RWPE2 (cell line): Measurements from ENCODE around the gene ZNF625.
"Not testable (repeated sequence)": the region's sequence is repeated elsewhere in the genome, so short reads cannot be mapped to it uniquely, and the experiment has no call there.

Source experiments
- ATAC-seq: fragments of 200-7000 bp; cut with Tn5 transposase; 3 replicates; pipeline ENCODE4 v1.9.1; 2021; ENCODE audit warnings: low read depth
- DNase-seq: peaks from one replicate; pipeline ENCODE4 v3.0.0-alpha.2; 2020; ENCODE audit warnings: low spot score
- H3K27ac ChIP-seq: fragments of 450-650 bp; 2 replicates; pipeline ENCODE4 v1.5.1; 2017; ENCODE audit warnings: mild to moderate bottlenecking; ENCODE audit not compliant: poor library complexity, severe bottlenecking
- H3K27me3 ChIP-seq: fragments of 250-450 bp; sonication (Bioruptor Pico); 2 replicates; pipeline ENCODE4 v1.5.1; 2021; ENCODE audit warnings: mild to moderate bottlenecking, moderate library complexity; ENCODE audit not compliant: insufficient read depth, poor library complexity, severe bottlenecking
- H3K36me3 ChIP-seq: fragments of 250-450 bp; sonication (Bioruptor Pico); 2 replicates; pipeline ENCODE4 v1.5.1; 2020; ENCODE audit warnings: low read depth, mild to moderate bottlenecking, moderate library complexity
- H3K4me1 ChIP-seq: fragments of 250-450 bp; sonication (Bioruptor Pico); 2 replicates; pipeline ENCODE4 v1.5.1; 2021; ENCODE audit warnings: mild to moderate bottlenecking, moderate library complexity; ENCODE audit not compliant: insufficient read depth, poor library complexity, severe bottlenecking
- H3K4me3 ChIP-seq: fragments of 250-450 bp; sonication (Bioruptor Pico); 2 replicates; pipeline ENCODE4 v1.5.1; 2021; ENCODE audit warnings: mild to moderate bottlenecking, moderate library complexity; ENCODE audit not compliant: severe bottlenecking
- H3K9me3 ChIP-seq: fragments of 250-450 bp; sonication (Bioruptor Pico); 2 replicates; pipeline ENCODE4 v1.5.1; 2021; ENCODE audit warnings: mild to moderate bottlenecking, moderate library complexity; ENCODE audit not compliant: severe bottlenecking
- CTCF ChIP-seq: fragments of 450-650 bp; IDR thresholded peaks from one replicate; pipeline ENCODE4 v1.5.1; 2017; ENCODE audit warnings: mild to moderate bottlenecking, moderate library complexity; ENCODE audit not compliant: poor library complexity, severe bottlenecking

The ZNF625 gene

GRCh38 chr19:12117201-12117970, 39.1 kb downstream of the ZNF625 start:
- H3K9me3 ChIP-seq: no peaks in the 10 kb centered on the region
- H3K27ac ChIP-seq: no peak overlapping the region
- no peak for ATAC-seq
- DNase-seq: no peak
- no peak overlapping the region for H3K4me3 ChIP-seq
- no peaks in the 10 kb centered on the region for H3K27me3 ChIP-seq
- no peaks in the 10 kb centered on the region for H3K36me3 ChIP-seq
- no peak for TF ChIP-seq CTCF
- H3K4me1 ChIP-seq: no peaks in the 10 kb centered on the region

GRCh38 chr19:12113121-12113520, 43.4 kb downstream of the ZNF625 start:
- no peak for TF ChIP-seq CTCF
- Histone ChIP-seq H3K27me3 (no peaks in the 10 kb centered on the region), H3K9me3 (no peaks in the 10 kb centered on the region), H3K36me3 (no peaks in the 10 kb centered on the region), H3K4me1 (no peaks in the 10 kb centered on the region), H3K27ac (peak overlapping the region; percentile 32), H3K4me3 (no peak overlapping the region)
- DNase-seq (no peak), ATAC-seq (no peak)

- TF ChIP-seq CTCF: no peak
- H3K27me3 ChIP-seq: no peaks in the 10 kb centered on the region
- ATAC-seq: no peak
- H3K27ac ChIP-seq: peak overlapping the region; percentile 32
- H3K4me3 ChIP-seq: no peak overlapping the region
- H3K4me1 ChIP-seq: no peaks in the 10 kb centered on the region
- DNase-seq: no peak
- no peaks in the 10 kb centered on the region for H3K9me3 ChIP-seq
- no peaks in the 10 kb centered on the region for H3K36me3 ChIP-seq
Measured at GRCh38 chr19:12112701-12113100, 43.8 kb downstream of the ZNF625 start.

- Histone ChIP-seq H3K4me3 (no peak overlapping the region), H3K27ac (peak overlapping the region; percentile 32), H3K9me3 (no peaks in the 10 kb centered on the region), H3K27me3 (no peaks in the 10 kb centered on the region), H3K36me3 (no peaks in the 10 kb centered on the region), H3K4me1 (no peaks in the 10 kb centered on the region)
- ATAC-seq (no peak), DNase-seq (no peak)
- no peak for TF ChIP-seq CTCF
Measured at GRCh38 chr19:12111943-12112637, 44.4 kb downstream of the ZNF625 start.

- Histone ChIP-seq H3K27me3 (no peaks in the 10 kb centered on the region), H3K9me3 (no peaks in the 10 kb centered on the region), H3K4me1 (no peaks in the 10 kb centered on the region), H3K36me3 (no peaks in the 10 kb centered on the region), H3K27ac (no peak overlapping the region), H3K4me3 (no peak overlapping the region)
- no peak for TF ChIP-seq CTCF
- ATAC-seq (no peak), DNase-seq (no peak)
Measured at GRCh38 chr19:12111176-12111575, 45.4 kb downstream of the ZNF625 start.

- H3K4me1 ChIP-seq, DNase-seq, H3K4me3 ChIP-seq, H3K9me3 ChIP-seq, H3K27ac ChIP-seq, H3K27me3 ChIP-seq, ATAC-seq, H3K36me3 ChIP-seq: not testable (repeated sequence)
Measured at GRCh38 chr19:12103909-12104308, 52.6 kb downstream of the ZNF625 start.
